Spleen (tissue), 11 donors: ENCODE results near the gene CCDC157. TPM values are rescaled to one million over a fixed set of nuclear protein-coding genes. Genes with fewer than 3 reads are reported as not detected.

Experiments
- DNase-seq: peaks from one replicate; pipeline ENCODE4 v3.0.0-alpha.2; 2020
- H3K27ac ChIP-seq, 8 donors: fragments of 200-600 bp; sonication (generic) in 7 of 8; 1 replicate in 4 of 8; 2 replicates in 4 of 8; pipeline versions ENCODE4 v1.5.0 to v1.8.0; 2016 to 2021; ENCODE audit warnings: inconsistent platforms in 4 of 8, mild to moderate bottlenecking in 4 of 8, moderate library complexity in 1 of 8
- H3K27me3 ChIP-seq, 7 donors: fragments of 200-600 bp; sonication (generic) in 6 of 7; replicated peaks in 1 of 7; 1 replicate in 4 of 7; 2 replicates in 3 of 7; pipeline versions ENCODE4 v1.5.0 to v1.8.0; 2016 to 2021; ENCODE audit warnings: inconsistent platforms in 3 of 7, mild to moderate bottlenecking in 1 of 7
- H3K36me3 ChIP-seq, 6 donors: fragments of 200-600 bp; sonication (generic) in 5 of 6; 1 replicate in 4 of 6; 2 replicates in 2 of 6; pipeline versions ENCODE4 v1.5.0 to v1.8.0; 2016 to 2021; ENCODE audit warnings: inconsistent platforms in 2 of 6
- H3K4me1 ChIP-seq, 6 donors: fragments of 200-600 bp; sonication (generic) in 5 of 6; 1 replicate in 3 of 6; 2 replicates in 3 of 6; pipeline versions ENCODE4 v1.5.0 to v1.8.0; 2016 to 2021; ENCODE audit warnings: inconsistent platforms in 3 of 6
- H3K4me3 ChIP-seq, 8 donors: fragments of 200-600 bp; sonication (generic) in 7 of 8; 1 replicate in 4 of 8; 2 replicates in 4 of 8; pipeline versions ENCODE4 v1.5.0 to v1.8.0; 2016 to 2021; ENCODE audit warnings: inconsistent platforms in 4 of 8, mild to moderate bottlenecking in 4 of 8, moderate library complexity in 2 of 8
- H3K9me3 ChIP-seq, 8 donors: fragments of 200-600 bp; sonication (generic) in 7 of 8; 1 replicate in 4 of 8; 2 replicates in 4 of 8; pipeline versions ENCODE4 v1.5.0 to v1.8.0; 2016 to 2021; ENCODE audit warnings: inconsistent platforms in 4 of 8
- CTCF ChIP-seq, 11 experiments: fragments of 200-600 bp in 7 of 11; fragments of 450-650 bp in 4 of 11; sonication (generic) in 4 of 11; IDR thresholded peaks in 8 of 11; conservative IDR thresholded peaks in 3 of 11; 1 replicate in 7 of 11; 2 replicates in 4 of 11; pipeline versions ENCODE4 v1.4.0 to v1.8.0; 2016 to 2021; ENCODE audit warnings: antibody characterized with exemption in 11 of 11, inconsistent platforms in 4 of 11, mild to moderate bottlenecking in 1 of 11
- POLR2A ChIP-seq, 3 donors: fragments of 450-650 bp; IDR thresholded peaks; one replicate each; pipeline ENCODE4 v1.5.1; 2017; ENCODE audit warnings: antibody characterized with exemption in 3 of 3, mild to moderate bottlenecking in 1 of 3
- POLR2AphosphoS5 ChIP-seq, 3 donors: sonication (generic); formaldehyde crosslinking; IDR thresholded peaks; one replicate each; pipeline ENCODE4 v1.5.1; 2017; ENCODE audit warnings: antibody characterized with exemption in 3 of 3
- WGBS, 5 donors: extraction: QIAGEN DNeasy Blood & Tissue Kit in 3 of 5; methylation state at CpG; one replicate each; pipeline versions ENCODE4 v1.1.5 to v1.1.7; 2013 to 2018; 5-methylcytosine and 5-hydroxymethylcytosine counted together
- intact Hi-C: fragments of 100-400 bp; cut with DNase I; formaldehyde crosslinking; loops from one replicate; pipeline ENCODE4 v1.15.0; 2023; ENCODE audit warnings: low total_unique reads
- polyA plus RNA-seq, 3 donors: library from polyadenylated mRNA; stranded (reverse); fragments of 200-250 nt; gene quantifications; one replicate each; pipeline ENCODE4 v1.2.1, GENCODE V29; 2013
- total RNA-seq, 7 donors: library from RNA; depleted of rRNA in 3 of 7; stranded (reverse); fragments of >200 nt in 3 of 7; fragmentation: NEBNext Ultra II Directional in 4 of 7; extraction: Animal tissue kit (Norgen Biotek cat#: 25700) in 4 of 7; gene quantifications; one replicate each; pipeline versions ENCODE4 v1.1.0 to v1.2.1, GENCODE V29; 2016 to 2021
- donor health status: healthy with polysubstance abuse.
- donor health status: DM: no; HTN: no; CAD: no; lungs with moderate emphysema.
- donor health status: DM: no; HTN: no; CAD: no.
- donor health status: Bipolar disorder and iron deficiency.
- donor health status: healthy.
- donor health status: DM: no; HTN: no; CAD: no.
- donor health status: DM: yes; HTN: yes; CAD: no.

Gene CCDC157
- total and polyA plus RNA-seq, 10 donors = 2.1 to 8.1 (median 3.7) TPM

- peak overlapping the region; percentile 68 to 94 (median 88) for H3K27ac ChIP-seq
- H3K4me3 ChIP-seq = peak overlapping the region in 1 of 8 donors; percentile 27
- H3K36me3 ChIP-seq = peaks cover 0 to 5% (median 0%) of the 10 kb centered on the region in 6 donors
- DNase-seq = no peak
- no peaks in the 10 kb centered on the region for H3K27me3 ChIP-seq
- TF ChIP-seq CTCF (IDR thresholded peaks at IDR 0.05 in 8 of 11, conservative IDR thresholded peaks at IDR 0.05 in 3 of 11) = peak in 1 of 11 experiments; percentile 10
- no peak for TF ChIP-seq POLR2A (IDR thresholded peaks at IDR 0.05)
- TF ChIP-seq POLR2AphosphoS5 (IDR thresholded peaks at IDR 0.05) = peak in 1 of 3 donors; percentile 56
- WGBS, 5 donors = 38 to 49% (median 44%) methylated on average over 7 of the region's 7 CpGs
- no peaks in the 10 kb centered on the region for H3K9me3 ChIP-seq
- H3K4me1 ChIP-seq = peaks cover 94 to 100% (median 99%) of the 10 kb centered on the region in 6 donors
- intact Hi-C loops = no loop called here
These were observed 46.7 kb upstream of the CCDC157 start for GRCh38 chr22:30309951-30310741.

GRCh38 chr22:30310881-30311771, 45.7 kb upstream of the CCDC157 start:
- Histone ChIP-seq H3K36me3 (peaks cover 0 to 5% (median 0%) of the 10 kb centered on the region in 6 donors), H3K4me3 (peak overlapping the region in 1 of 8 donors; percentile 27), H3K4me1 (peaks cover 92 to 100% (median 99%) of the 10 kb centered on the region in 6 donors), H3K27me3 (no peaks in the 10 kb centered on the region), H3K27ac (peak overlapping the region; percentile 68 to 94 (median 88)), H3K9me3 (no peaks in the 10 kb centered on the region)
- 51 to 65% (median 60%) methylated on average over 8 of the region's 8 CpGs for WGBS, 5 donors
- no peak for DNase-seq
- intact Hi-C loops = no loop called here
- peak; percentile 26 to 49 (median 35) for TF ChIP-seq POLR2AphosphoS5 (IDR thresholded peaks at IDR 0.05)
- no peak for TF ChIP-seq POLR2A (IDR thresholded peaks at IDR 0.05)

GRCh38 chr22:30312053-30312452, 44.8 kb upstream of the CCDC157 start:
- no peaks in the 10 kb centered on the region for H3K27me3 ChIP-seq
- H3K4me1 ChIP-seq = peaks cover 91 to 100% (median 99%) of the 10 kb centered on the region in 6 donors
- peaks cover 0 to 14% (median 0%) of the 10 kb centered on the region in 6 donors for H3K36me3 ChIP-seq
- DNase-seq = no peak
- 80 to 92% (median 91%) methylated on average over 6 of the region's 6 CpGs for WGBS, 5 donors
- no peaks in the 10 kb centered on the region for H3K9me3 ChIP-seq
- no peak overlapping the region for H3K4me3 ChIP-seq
- TF ChIP-seq POLR2AphosphoS5 (IDR thresholded peaks at IDR 0.05) = no peak
- H3K27ac ChIP-seq = peak overlapping the region; percentile 68 to 94 (median 88)
- intact Hi-C loops = no loop called here

GRCh38 chr22:30313527-30314363, 43.1 kb upstream of the CCDC157 start:
- peak overlapping the region in 5 of 8 donors; percentile 27 to 91 (median 85) for H3K27ac ChIP-seq
- H3K27me3 ChIP-seq = no peaks in the 10 kb centered on the region
- peaks cover 0 to 27% (median 0%) of the 10 kb centered on the region in 6 donors for H3K36me3 ChIP-seq
- TF ChIP-seq POLR2AphosphoS5 (IDR thresholded peaks at IDR 0.05) = no peak
- no peak for TF ChIP-seq POLR2A (IDR thresholded peaks at IDR 0.05)
- TF ChIP-seq CTCF (IDR thresholded peaks at IDR 0.05 in 8 of 11, conservative IDR thresholded peaks at IDR 0.05 in 3 of 11) = no peak
- 81 to 89% (median 86%) methylated on average over 5 to 8 of the region's 8 CpGs for WGBS, 5 donors
- no peak overlapping the region for H3K4me3 ChIP-seq
- no peak for DNase-seq
- no peaks in the 10 kb centered on the region for H3K9me3 ChIP-seq
- H3K4me1 ChIP-seq = peaks cover 89 to 100% (median 99%) of the 10 kb centered on the region in 6 donors
- intact Hi-C loops = no loop called here
